Thyroid gland (tissue), 4 donors: Measurements from ENCODE around the gene ZNF80. TPM values are rescaled to one million over a fixed set of nuclear protein-coding genes. Genes with fewer than 3 reads are reported as not detected.

Experiments used
- DNase-seq, 2 donors: peaks; one replicate each; pipeline ENCODE4 v3.0.0-alpha.2; 2019
- H3K27ac ChIP-seq, 3 donors: fragments of 200-600 bp; sonication (generic); 1 replicate in 2 of 3; 2 replicates in 1 of 3; pipeline ENCODE4 v1.5.1; 2016 to 2019; ENCODE audit warnings: mild to moderate bottlenecking in 1 of 3, moderate library complexity in 1 of 3
- H3K27me3 ChIP-seq: fragments of 200-600 bp; sonication (generic); one replicate; pipeline ENCODE4 v1.5.1; 2019
- H3K36me3 ChIP-seq, 2 donors: fragments of 200-600 bp; sonication (generic); one replicate each; pipeline ENCODE4 v1.5.1; 2016 to 2019
- H3K4me1 ChIP-seq, 2 donors: fragments of 200-600 bp; sonication (generic); one replicate each; pipeline ENCODE4 v1.5.1; 2017 to 2019
- H3K4me3 ChIP-seq, 3 donors: fragments of 200-600 bp; sonication (generic); replicated peaks in 1 of 3; 1 replicate in 2 of 3; 2 replicates in 1 of 3; pipeline ENCODE4 v1.5.1; 2016; ENCODE audit warnings: mild to moderate bottlenecking in 1 of 3
- H3K9me3 ChIP-seq: fragments of 200-600 bp; sonication (generic); one replicate; pipeline ENCODE4 v1.5.1; 2017
- POLR2A ChIP-seq, 2 donors: fragments of 450-650 bp; IDR thresholded peaks; one replicate each; pipeline ENCODE4 v1.6.1; 2017; ENCODE audit warnings: antibody characterized with exemption in 2 of 2, mild to moderate bottlenecking in 2 of 2, moderate library complexity in 1 of 2
- intact Hi-C: fragments of 100-400 bp; cut with DNase I; formaldehyde crosslinking; loops from one replicate; pipeline ENCODE4 v1.15.1; 2023
- total RNA-seq, 4 donors: library from RNA; depleted of rRNA; stranded (reverse); fragments of >200 nt; gene quantifications; one replicate each; pipeline ENCODE4 v1.2.3, GENCODE V29; 2016
- TF ChIP-seq, protein P1 (sequence below), 6 experiments: fragments of 200-600 bp in 3 of 6; fragments of 450-650 bp in 3 of 6; sonication (generic) in 3 of 6; IDR thresholded peaks; one replicate each; pipeline ENCODE4 v1.5.1; 2016 to 2019; ENCODE audit warnings: antibody characterized with exemption in 6 of 6, mild to moderate bottlenecking in 2 of 6, inconsistent platforms in 1 of 6, moderate library complexity in 1 of 6

Gene ZNF80
- total RNA-seq, 4 donors from 2014 or later = not detected

DNA sequence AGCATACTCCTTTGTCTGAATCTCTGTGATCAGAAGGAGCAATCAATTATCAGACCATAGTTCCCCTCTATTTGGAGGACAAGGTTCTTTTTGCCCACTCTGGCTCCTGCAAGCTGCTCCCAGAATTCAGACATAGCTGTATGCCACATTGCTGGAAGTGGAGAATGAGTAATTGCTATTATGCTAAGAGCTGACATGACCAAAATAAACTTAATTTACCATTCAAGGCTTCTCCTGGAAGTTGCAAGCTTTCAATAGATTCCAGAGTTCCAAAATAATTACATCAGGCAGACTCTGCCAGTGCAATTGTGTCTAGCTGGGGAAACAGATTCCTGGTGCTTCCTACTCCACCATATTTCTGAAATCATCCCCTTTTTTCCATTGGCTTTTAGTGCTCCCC, 50.9 kb downstream of the ZNF80 start:
- TF ChIP-seq, protein P1, sequence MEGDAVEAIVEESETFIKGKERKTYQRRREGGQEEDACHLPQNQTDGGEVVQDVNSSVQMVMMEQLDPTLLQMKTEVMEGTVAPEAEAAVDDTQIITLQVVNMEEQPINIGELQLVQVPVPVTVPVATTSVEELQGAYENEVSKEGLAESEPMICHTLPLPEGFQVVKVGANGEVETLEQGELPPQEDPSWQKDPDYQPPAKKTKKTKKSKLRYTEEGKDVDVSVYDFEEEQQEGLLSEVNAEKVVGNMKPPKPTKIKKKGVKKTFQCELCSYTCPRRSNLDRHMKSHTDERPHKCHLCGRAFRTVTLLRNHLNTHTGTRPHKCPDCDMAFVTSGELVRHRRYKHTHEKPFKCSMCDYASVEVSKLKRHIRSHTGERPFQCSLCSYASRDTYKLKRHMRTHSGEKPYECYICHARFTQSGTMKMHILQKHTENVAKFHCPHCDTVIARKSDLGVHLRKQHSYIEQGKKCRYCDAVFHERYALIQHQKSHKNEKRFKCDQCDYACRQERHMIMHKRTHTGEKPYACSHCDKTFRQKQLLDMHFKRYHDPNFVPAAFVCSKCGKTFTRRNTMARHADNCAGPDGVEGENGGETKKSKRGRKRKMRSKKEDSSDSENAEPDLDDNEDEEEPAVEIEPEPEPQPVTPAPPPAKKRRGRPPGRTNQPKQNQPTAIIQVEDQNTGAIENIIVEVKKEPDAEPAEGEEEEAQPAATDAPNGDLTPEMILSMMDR (IDR thresholded peaks at IDR 0.05) = no peak
- no peak for TF ChIP-seq POLR2A (IDR thresholded peaks at IDR 0.05)

More for the DNA sequence above, 50.9 kb downstream of the ZNF80 start:
- Histone ChIP-seq H3K9me3 (no peaks in the 10 kb centered on the region), H3K36me3 (no peaks in the 10 kb centered on the region), H3K4me1 (no peaks in the 10 kb centered on the region), H3K27me3 (no peaks in the 10 kb centered on the region), H3K27ac (no peak overlapping the region), H3K4me3 (no peak overlapping the region)
- no peak for DNase-seq
- intact Hi-C loops = no loop called here

Other genes with a start within 250 kb of the ZNF80 start
- gene CCDC191, start 181.1 kb downstream of the ZNF80 start, total RNA-seq = 10 to 100 TPM; 10.5 to 17.3 (median 12.9) TPM
- gene QTRT2, start 180.8 kb downstream of the ZNF80 start, total RNA-seq = 10 to 100 TPM; 18.5 to 33.3 (median 21.6) TPM
- not detected for gene DRD3, start 58.5 kb downstream of the ZNF80 start, total RNA-seq
- gene TIGIT, start 56.5 kb upstream of the ZNF80 start, total RNA-seq = under 1 TPM in 3 of 4 donors, not detected in 1; 0.11 to 0.98 (median 0.40) TPM